ENCODE measurements around the gene ESRP2. TPM values are rescaled to one million over a fixed set of nuclear protein-coding genes. Genes with fewer than 3 reads are reported as not detected.

Gene ESRP2
- total and polyA plus RNA-seq, 9 of the 15 experiments (the other 6 are each of a cell fraction or from before 2014, with no cell fraction given), result 0.05 to 0.15 (median 0.07) TPM; not detected in 6

DNA sequence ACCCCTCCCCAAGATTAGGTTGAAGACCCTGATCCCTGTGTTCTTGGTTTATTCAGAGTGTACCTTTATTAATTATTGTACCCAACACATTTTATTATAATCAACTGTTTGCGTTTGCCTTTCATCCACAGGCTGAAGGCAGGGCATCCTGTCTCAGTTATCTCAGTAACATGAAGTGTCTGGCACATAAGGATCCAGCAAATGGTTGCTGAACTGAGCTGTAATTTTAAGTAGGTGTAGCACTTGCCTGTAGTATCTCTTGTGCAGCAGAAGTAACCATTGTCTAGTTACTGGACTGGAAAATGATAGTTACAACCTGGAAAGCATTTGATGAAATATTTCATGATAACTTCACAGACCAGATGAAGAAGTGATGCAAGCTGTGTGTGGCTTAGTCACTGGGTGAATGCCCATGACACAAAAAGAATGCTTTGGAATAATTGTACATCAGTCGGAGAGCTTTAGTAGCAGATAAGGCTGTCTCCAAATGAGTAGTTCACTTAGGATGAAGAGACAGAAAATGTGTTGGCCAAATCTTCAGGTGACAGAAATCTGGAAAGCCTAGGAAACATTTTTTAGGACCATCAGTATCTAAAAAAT, 56.6 kb downstream of the ESRP2 start:
- ChIA-PET CTCF (ENCODE audit: low intra/inter-chr PET ratio) (no interaction called here), POLR2A (interaction anchor here (0.7 to 2.8 kb wide), 4 partner anchors 8 to 91 kb away, joined by 3 to 8 read pairs (median 4); no protein-coding TSS in a partner anchor)
- Histone ChIP-seq H4K20me1 (replicated peaks; ENCODE audit: control insufficient read depth, insufficient read depth, low read length) (no peaks in the 10 kb centered on the region), H3K4me3 (no peak overlapping the region), H3K9me1 (ENCODE audit: control insufficient read depth, insufficient read depth, low read length) (no peaks in the 10 kb centered on the region), H3K4me2 (ENCODE audit: insufficient read depth, low read length) (no peak overlapping the region), H3K4me1 (replicated peaks in 1 of 2; ENCODE audit: control insufficient read depth in 2 of 2, insufficient read depth in 2 of 2, low read length in 2 of 2) (no peaks in the 10 kb centered on the region), H3K27me3 (ENCODE audit: control insufficient read depth in 2 of 2, insufficient read depth in 2 of 2, low read length in 2 of 2) (no peaks in the 10 kb centered on the region), H3K27ac (ENCODE audit: extremely low read depth, low read depth, low read length) (no peak overlapping the region), H3K9ac (ENCODE audit: insufficient read depth in 1 of 2, low read depth in 2 of 2, low read length in 2 of 2) (no peak overlapping the region), H2AFZ (ENCODE audit: low read depth, low read length) (no peak overlapping the region), H3K9me3 (replicated peaks; ENCODE audit: control insufficient read depth, insufficient read depth, low read depth, low read length) (no peaks in the 10 kb centered on the region), H3K79me2 (ENCODE audit: control insufficient read depth, insufficient read depth, low read length) (no peaks in the 10 kb centered on the region), H3K36me3 (ENCODE audit: control insufficient read depth, insufficient read depth, low read length) (peaks cover 81% of the 10 kb centered on the region)
- BruUV-seq (replicated peaks), result no TSS peak
- ATAC-seq (no peak), FAIRE-seq (no peak), DNase-seq (ENCODE audit: extremely low read depth in 1 of 4, low spot score in 3 of 4) (no peak)
- intact Hi-C loops (cut with micrococcal nuclease) (no loop called here), in situ Hi-C loops (cut with MboI) (no loop called here)
- WGBS (ENCODE audit: insufficient coverage, low coverage, missing lambda C conversion rate), result 90% methylated on average over 2 of the region's 2 CpGs
- TF ChIP-seq STAT5A (IDR thresholded peaks at IDR 0.05; ENCODE audit: borderline replicate concordance, low read length) (no peak), PRMT5 (CRISPR knock-in tag; IDR thresholded peaks at IDR 0.05) (no peak), ELF2 (CRISPR knock-in tag; IDR thresholded peaks at IDR 0.05) (no peak), HDAC8 (tag; IDR thresholded peaks at IDR 0.05) (no peak), ZNF3 (CRISPR knock-in tag; IDR thresholded peaks at IDR 0.05) (no peak), XRCC4 (IDR thresholded peaks at IDR 0.05; ENCODE audit: extremely low read depth, insufficient read depth, insufficient read length) (no peak), ZNF324 (CRISPR knock-in tag; IDR thresholded peaks at IDR 0.05) (no peak), ZEB2 (IDR thresholded peaks at IDR 0.05) (no peak), MED1 (CRISPR knock-in tag; IDR thresholded peaks at IDR 0.05; ENCODE audit: borderline replicate concordance) (no peak)
- TF ChIP-seq, protein P1, sequence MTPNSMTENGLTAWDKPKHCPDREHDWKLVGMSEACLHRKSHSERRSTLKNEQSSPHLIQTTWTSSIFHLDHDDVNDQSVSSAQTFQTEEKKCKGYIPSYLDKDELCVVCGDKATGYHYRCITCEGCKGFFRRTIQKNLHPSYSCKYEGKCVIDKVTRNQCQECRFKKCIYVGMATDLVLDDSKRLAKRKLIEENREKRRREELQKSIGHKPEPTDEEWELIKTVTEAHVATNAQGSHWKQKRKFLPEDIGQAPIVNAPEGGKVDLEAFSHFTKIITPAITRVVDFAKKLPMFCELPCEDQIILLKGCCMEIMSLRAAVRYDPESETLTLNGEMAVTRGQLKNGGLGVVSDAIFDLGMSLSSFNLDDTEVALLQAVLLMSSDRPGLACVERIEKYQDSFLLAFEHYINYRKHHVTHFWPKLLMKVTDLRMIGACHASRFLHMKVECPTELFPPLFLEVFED (CRISPR knock-in tag; conservative IDR thresholded peaks at IDR 0.05), result no peak
- TF ChIP-seq, protein P2, sequence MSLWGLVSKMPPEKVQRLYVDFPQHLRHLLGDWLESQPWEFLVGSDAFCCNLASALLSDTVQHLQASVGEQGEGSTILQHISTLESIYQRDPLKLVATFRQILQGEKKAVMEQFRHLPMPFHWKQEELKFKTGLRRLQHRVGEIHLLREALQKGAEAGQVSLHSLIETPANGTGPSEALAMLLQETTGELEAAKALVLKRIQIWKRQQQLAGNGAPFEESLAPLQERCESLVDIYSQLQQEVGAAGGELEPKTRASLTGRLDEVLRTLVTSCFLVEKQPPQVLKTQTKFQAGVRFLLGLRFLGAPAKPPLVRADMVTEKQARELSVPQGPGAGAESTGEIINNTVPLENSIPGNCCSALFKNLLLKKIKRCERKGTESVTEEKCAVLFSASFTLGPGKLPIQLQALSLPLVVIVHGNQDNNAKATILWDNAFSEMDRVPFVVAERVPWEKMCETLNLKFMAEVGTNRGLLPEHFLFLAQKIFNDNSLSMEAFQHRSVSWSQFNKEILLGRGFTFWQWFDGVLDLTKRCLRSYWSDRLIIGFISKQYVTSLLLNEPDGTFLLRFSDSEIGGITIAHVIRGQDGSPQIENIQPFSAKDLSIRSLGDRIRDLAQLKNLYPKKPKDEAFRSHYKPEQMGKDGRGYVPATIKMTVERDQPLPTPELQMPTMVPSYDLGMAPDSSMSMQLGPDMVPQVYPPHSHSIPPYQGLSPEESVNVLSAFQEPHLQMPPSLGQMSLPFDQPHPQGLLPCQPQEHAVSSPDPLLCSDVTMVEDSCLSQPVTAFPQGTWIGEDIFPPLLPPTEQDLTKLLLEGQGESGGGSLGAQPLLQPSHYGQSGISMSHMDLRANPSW (CRISPR knock-in tag; IDR thresholded peaks at IDR 0.05), result no peak
- TF ChIP-seq, protein P3, sequence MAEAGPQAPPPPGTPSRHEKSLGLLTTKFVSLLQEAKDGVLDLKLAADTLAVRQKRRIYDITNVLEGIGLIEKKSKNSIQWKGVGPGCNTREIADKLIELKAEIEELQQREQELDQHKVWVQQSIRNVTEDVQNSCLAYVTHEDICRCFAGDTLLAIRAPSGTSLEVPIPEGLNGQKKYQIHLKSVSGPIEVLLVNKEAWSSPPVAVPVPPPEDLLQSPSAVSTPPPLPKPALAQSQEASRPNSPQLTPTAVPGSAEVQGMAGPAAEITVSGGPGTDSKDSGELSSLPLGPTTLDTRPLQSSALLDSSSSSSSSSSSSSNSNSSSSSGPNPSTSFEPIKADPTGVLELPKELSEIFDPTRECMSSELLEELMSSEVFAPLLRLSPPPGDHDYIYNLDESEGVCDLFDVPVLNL (CRISPR knock-in tag; IDR thresholded peaks at IDR 0.05; ENCODE audit: low read depth), result no peak
- TF ChIP-seq, protein P4, sequence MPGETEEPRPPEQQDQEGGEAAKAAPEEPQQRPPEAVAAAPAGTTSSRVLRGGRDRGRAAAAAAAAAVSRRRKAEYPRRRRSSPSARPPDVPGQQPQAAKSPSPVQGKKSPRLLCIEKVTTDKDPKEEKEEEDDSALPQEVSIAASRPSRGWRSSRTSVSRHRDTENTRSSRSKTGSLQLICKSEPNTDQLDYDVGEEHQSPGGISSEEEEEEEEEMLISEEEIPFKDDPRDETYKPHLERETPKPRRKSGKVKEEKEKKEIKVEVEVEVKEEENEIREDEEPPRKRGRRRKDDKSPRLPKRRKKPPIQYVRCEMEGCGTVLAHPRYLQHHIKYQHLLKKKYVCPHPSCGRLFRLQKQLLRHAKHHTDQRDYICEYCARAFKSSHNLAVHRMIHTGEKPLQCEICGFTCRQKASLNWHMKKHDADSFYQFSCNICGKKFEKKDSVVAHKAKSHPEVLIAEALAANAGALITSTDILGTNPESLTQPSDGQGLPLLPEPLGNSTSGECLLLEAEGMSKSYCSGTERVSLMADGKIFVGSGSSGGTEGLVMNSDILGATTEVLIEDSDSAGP (CRISPR knock-in tag; IDR thresholded peaks at IDR 0.05), result no peak
- TF ChIP-seq, protein P5, sequence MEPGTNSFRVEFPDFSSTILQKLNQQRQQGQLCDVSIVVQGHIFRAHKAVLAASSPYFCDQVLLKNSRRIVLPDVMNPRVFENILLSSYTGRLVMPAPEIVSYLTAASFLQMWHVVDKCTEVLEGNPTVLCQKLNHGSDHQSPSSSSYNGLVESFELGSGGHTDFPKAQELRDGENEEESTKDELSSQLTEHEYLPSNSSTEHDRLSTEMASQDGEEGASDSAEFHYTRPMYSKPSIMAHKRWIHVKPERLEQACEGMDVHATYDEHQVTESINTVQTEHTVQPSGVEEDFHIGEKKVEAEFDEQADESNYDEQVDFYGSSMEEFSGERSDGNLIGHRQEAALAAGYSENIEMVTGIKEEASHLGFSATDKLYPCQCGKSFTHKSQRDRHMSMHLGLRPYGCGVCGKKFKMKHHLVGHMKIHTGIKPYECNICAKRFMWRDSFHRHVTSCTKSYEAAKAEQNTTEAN (CRISPR knock-in tag; IDR thresholded peaks at IDR 0.05), result no peak

Measured in K562 (cell line).